Measurements from ENCODE around the gene PITPNM3. TPM values are rescaled to one million over a fixed set of nuclear protein-coding genes. Genes with fewer than 3 reads are reported as not detected.

PITPNM3 gene
- total RNA-seq, 2 experiments from 2014 or later = 0.87 to 0.92 TPM

DNA sequence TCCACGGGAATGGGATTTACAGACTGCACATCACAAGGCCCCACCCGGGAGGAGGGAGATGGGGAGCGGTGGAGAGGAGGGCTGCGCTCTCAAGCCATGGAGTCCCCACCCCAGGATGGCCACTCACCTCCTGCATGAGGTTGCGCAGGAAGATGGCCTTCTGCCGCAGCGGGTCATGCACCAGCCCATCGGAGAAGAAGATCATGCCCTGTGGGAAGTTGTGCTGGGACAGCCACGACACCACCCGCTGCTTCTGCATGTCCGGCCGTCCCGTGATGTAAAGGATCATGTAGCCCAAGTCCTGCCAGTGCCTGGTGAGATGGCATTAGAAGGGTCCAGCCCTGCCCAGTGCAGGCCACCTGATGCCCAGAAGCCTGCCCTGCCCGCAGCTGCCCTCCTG lies 95.1 kb downstream of the PITPNM3 start:
- CTCF ChIA-PET = interaction anchor here (2.8 kb wide), 1 partner anchor 12 kb away, joined by 13 read pairs; no protein-coding TSS in a partner anchor
- POLR2A ChIA-PET = no interaction called here

DNA sequence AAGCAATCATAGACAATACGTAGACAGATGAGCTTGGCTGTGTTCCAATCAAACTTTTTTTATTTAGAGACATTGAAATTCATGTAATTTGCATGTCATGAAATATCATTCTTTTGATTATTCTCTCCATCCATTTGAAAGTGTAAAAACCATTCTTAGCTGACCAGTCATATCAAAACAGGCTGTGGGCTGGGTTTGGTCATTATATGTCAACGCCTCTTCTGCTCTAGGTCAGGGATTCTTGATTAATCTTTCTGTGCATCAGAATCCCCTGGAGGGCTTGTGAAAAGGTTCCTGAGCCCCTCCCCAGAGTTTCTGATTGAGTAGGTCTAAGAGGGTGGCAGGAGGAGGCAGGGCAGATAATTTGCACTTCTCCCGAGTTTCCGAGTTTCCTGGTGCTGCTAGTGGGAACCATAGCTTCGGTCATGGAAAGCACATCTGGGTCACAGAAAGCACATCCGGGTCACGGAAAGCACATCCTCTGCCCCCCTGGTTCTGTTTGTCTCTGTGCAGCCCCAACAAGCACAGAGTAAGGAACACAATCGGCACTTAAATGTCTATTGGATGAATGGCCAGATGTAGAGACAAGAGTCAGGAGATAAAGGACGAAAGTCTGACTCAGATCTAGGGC lies 95.7 kb downstream of the PITPNM3 start:
- Mint-ChIP-seq H3K4me3 (no peak overlapping the region), H3K4me1 (ENCODE audit: low read depth) (peaks cover 26% of the 10 kb centered on the region), H3K9me3 (no peaks in the 10 kb centered on the region), H3K27me3 (no peaks in the 10 kb centered on the region), H3K27ac (no peak overlapping the region), H3K36me3 (ENCODE audit: low read depth) (no peaks in the 10 kb centered on the region)
- CTCF ChIA-PET = interaction anchor here (2.8 kb wide), 1 partner anchor 12 kb away, joined by 13 read pairs; no protein-coding TSS in a partner anchor
- peak; percentile 25 for DNase-seq
- intact Hi-C loops (cut with micrococcal nuclease) = no loop called here
- POLR2A ChIA-PET = no interaction called here
- no peak for ATAC-seq
- TF ChIP-seq, protein P1, sequence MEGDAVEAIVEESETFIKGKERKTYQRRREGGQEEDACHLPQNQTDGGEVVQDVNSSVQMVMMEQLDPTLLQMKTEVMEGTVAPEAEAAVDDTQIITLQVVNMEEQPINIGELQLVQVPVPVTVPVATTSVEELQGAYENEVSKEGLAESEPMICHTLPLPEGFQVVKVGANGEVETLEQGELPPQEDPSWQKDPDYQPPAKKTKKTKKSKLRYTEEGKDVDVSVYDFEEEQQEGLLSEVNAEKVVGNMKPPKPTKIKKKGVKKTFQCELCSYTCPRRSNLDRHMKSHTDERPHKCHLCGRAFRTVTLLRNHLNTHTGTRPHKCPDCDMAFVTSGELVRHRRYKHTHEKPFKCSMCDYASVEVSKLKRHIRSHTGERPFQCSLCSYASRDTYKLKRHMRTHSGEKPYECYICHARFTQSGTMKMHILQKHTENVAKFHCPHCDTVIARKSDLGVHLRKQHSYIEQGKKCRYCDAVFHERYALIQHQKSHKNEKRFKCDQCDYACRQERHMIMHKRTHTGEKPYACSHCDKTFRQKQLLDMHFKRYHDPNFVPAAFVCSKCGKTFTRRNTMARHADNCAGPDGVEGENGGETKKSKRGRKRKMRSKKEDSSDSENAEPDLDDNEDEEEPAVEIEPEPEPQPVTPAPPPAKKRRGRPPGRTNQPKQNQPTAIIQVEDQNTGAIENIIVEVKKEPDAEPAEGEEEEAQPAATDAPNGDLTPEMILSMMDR (IDR thresholded peaks at IDR 0.05) = no peak

More for the DNA sequence above, 95.1 kb downstream of the PITPNM3 start:
- Mint-ChIP-seq H3K9me3 (no peaks in the 10 kb centered on the region), H3K27me3 (no peaks in the 10 kb centered on the region), H3K36me3 (ENCODE audit: low read depth) (no peaks in the 10 kb centered on the region), H3K27ac (no peak overlapping the region), H3K4me3 (no peak overlapping the region), H3K4me1 (ENCODE audit: low read depth) (peaks cover 25% of the 10 kb centered on the region)
- intact Hi-C loops (cut with micrococcal nuclease) = no loop called here
- DNase-seq = no peak
- no peak for ATAC-seq
- TF ChIP-seq, protein P1 (IDR thresholded peaks at IDR 0.05) = no peak

DNA sequence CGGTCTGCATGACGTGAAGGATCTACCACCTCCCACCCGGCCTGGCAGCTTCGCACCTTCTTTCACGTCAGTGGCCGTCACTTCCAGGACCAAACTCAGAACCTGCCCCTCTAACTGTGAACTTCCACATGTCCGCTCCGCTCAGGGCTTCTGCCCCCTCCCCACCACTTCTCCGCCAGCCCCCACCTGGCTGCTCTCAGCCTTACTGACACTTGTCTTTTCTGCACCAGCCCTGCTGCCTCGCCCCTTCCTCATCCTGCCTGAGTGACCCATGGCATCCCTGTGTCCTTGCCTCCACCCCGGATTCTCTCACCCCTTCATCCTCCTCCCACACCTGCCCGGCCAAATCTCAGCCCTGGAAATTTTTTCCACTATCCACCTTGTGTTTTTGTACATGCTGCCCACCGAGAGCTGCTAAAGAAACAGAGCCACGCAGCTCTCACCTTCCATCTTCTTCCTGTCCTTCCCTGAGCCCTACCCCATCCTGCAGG lies 97.8 kb downstream of the PITPNM3 start:
- no peaks in the 10 kb centered on the region for H3K36me3 Mint-ChIP-seq (ENCODE audit: low read depth)
- no peak for DNase-seq
- no peaks in the 10 kb centered on the region for H3K9me3 Mint-ChIP-seq
- ChIA-PET POLR2A (no interaction called here), CTCF (interaction anchor here (1.2 to 2.8 kb wide), 2 partner anchors 10 to 15 kb away, joined by 3 to 13 read pairs; no protein-coding TSS in a partner anchor)
- H3K27ac Mint-ChIP-seq = no peak overlapping the region
- intact Hi-C loops (cut with micrococcal nuclease) = no loop called here
- no peaks in the 10 kb centered on the region for H3K27me3 Mint-ChIP-seq
- no peak for ATAC-seq
- H3K4me1 Mint-ChIP-seq (ENCODE audit: low read depth) = peaks cover 26% of the 10 kb centered on the region
- TF ChIP-seq, protein P1 (IDR thresholded peaks at IDR 0.05) = no peak
- H3K4me3 Mint-ChIP-seq = no peak overlapping the region

DNA sequence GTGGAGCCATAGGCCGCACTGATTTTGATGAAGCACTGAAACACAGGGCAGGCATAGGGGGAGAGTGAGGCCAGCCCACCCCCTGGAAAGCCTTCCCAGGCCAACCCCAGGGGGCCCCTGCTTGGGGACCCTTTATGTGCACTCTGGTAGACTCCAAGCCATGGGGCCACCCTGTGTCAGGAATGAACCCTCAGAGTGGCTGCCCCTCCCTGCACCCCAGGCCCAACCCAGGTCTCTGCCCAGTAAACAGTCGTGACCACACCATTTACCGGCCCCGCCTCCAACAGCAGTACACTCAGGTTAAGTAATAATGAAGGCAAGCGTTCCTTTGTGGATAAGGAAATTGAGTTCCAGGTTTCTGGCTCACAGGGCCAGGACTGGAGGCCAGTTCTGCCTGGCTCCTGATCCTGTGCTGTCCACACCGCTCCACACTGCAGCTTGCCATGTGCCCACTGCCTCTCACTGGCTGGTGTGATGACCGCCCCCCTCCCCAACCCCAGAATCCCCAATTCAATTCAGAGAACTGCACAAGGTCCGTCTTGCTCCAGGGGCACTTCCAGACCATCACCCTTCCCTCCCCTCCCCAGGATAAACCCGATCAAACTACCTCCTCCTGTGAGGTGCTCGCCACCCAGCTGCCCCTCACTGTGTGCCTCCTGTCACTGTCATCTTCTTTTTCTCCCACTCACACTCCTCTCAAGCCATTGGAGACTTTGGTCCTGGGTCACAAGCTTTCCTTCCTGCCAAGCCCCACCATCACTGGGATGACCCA lies 98.5 kb downstream of the PITPNM3 start:
- no peak for DNase-seq
- POLR2A ChIA-PET = interaction anchor here (0.7 kb wide), 1 partner anchor 46 kb away, joined by 3 read pairs; no protein-coding TSS in a partner anchor
- Mint-ChIP-seq H3K27me3 (no peaks in the 10 kb centered on the region), H3K27ac (no peak overlapping the region), H3K9me3 (no peaks in the 10 kb centered on the region), H3K4me1 (ENCODE audit: low read depth) (peaks cover 26% of the 10 kb centered on the region), H3K4me3 (no peak overlapping the region), H3K36me3 (ENCODE audit: low read depth) (no peaks in the 10 kb centered on the region)
- intact Hi-C loops (cut with micrococcal nuclease) = no loop called here
- no peak for ATAC-seq
- CTCF ChIA-PET = no interaction called here
- TF ChIP-seq, protein P1 (IDR thresholded peaks at IDR 0.05) = no peak
